AG04449 (cell line): ENCODE results near the gene THBS3.

Source experiments
- CTCF ChIA-PET: fragments of 350-600 bp; formaldehyde crosslinking; extraction: SDS; loops from one replicate; lab custom pipeline; 2021; ENCODE audit warnings: antibody characterized with exemption; lab: Yijun Ruan, JAX
- POLR2A ChIA-PET: fragments of 400-600, 350-600 bp; formaldehyde crosslinking; extraction: SDS; loops from one replicate; lab custom pipeline; 2020; ENCODE audit warnings: antibody characterized with exemption, inconsistent platforms; lab: Yijun Ruan, JAX
- DNase-seq: peaks from one replicate; pipeline ENCODE4 v3.0.0-alpha.2; 2010; ENCODE audit warnings: low read depth, low spot score
- H3K4me3 ChIP-seq: 2 replicates; pipeline ENCODE4 v1.5.1; 2011; ENCODE audit warnings: low read depth, mild to moderate bottlenecking, control low read depth, low read length
- TF ChIP-seq, protein P1 (sequence below): IDR thresholded peaks from one replicate; pipeline ENCODE4 v1.5.1; 2011; ENCODE audit warnings: mild to moderate bottlenecking, moderate library complexity, low read length, control low read depth, inconsistent platforms; ENCODE audit not compliant: insufficient read depth; ENCODE audit errors: missing control alignments

Gene THBS3

DNA sequence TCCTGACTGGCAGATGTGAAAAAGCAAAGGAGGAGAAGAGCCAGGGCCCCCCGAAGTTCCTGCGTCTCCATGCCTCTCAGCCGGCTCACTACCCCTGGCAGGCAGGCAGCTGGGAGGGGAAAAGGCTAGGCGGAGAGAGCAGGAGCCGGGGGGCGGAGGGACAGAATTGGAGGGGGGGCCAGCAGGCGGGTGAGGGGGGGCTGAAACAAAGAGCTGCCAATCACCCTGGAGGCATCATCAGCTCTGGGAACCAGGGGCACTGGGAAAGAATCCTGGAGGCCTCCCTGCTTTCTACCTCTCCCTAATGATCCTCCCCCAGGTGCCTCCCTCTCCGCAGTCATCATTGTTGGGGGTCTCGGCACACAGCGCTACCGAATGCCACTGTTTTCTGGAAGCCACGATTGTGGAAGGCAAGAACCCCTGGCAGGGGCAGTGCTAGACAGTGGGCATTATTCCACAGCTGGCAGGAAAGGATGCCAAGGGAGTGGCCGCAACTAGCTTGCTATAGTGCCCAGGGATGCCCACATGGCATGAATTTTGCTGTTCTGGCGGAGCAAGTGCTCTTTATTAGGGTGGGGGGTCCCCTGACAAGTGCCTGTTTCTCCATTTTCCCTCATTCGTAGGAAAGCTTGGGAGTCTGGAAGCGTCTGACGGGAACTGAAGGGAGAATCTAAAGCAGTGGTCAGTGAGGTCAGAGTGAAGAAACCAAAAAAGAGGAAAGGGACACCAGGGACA, at the start of gene THBS3:
TSS of gene THBS3 (minus strand) at position 92 of the 735 bp plus-strand sequence. CDS start at position 71, 21 bp downstream.
- DNase-seq, result no peak
- TF ChIP-seq, protein P1, sequence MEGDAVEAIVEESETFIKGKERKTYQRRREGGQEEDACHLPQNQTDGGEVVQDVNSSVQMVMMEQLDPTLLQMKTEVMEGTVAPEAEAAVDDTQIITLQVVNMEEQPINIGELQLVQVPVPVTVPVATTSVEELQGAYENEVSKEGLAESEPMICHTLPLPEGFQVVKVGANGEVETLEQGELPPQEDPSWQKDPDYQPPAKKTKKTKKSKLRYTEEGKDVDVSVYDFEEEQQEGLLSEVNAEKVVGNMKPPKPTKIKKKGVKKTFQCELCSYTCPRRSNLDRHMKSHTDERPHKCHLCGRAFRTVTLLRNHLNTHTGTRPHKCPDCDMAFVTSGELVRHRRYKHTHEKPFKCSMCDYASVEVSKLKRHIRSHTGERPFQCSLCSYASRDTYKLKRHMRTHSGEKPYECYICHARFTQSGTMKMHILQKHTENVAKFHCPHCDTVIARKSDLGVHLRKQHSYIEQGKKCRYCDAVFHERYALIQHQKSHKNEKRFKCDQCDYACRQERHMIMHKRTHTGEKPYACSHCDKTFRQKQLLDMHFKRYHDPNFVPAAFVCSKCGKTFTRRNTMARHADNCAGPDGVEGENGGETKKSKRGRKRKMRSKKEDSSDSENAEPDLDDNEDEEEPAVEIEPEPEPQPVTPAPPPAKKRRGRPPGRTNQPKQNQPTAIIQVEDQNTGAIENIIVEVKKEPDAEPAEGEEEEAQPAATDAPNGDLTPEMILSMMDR, result no peak

DNA sequence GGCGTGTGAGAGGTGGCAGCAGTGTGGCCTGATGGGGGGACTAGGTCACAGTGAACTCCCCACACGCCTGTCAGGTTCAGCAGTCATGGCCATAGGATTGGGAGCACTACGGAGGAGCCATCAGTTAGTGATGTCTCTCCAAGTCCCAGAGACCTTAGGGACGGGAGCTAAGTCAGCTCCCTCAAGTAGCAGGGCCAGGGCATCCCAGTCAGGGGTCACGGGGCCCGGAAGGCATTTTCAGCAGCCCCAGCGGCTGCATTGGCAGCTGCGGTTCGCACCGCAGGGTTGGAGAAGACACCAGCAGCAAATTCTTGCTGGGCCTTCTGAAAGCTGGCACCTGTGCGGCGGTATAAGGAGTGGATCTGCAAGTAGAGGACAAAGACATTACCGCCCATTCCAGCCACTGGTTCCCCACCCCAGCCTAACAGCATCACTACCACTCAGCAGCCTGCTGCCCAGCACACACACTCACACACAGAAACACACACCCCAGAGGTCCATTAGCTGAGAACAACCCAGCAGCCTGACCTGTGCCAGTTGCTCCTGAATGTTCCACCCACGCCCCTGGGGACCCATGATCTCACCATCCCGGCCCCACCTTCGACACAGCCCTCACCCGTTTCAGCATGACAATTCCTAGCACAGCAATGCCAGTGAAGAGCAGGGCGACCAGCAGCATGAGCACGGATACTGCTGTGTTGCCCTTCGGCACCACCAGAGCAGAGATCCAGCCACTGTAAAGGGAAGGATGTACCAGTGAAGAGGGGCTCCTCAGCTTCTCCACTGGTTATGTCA, 48.6 kb upstream of the THBS3 start:
- peak overlapping the region; percentile 81 for H3K4me3 ChIP-seq
- TF ChIP-seq, protein P1, result no peak
- CTCF ChIA-PET, result interaction anchor here (0.7 to 11.3 kb wide), 8 partner anchors 9 to 353 kb away, joined by 3 to 253 read pairs (median 5); partner anchors contain the start of genes CLK2, HCN3, KRTCAP2 and RUSC1

More for the DNA sequence above, at the start of gene THBS3:
- peak within 1 kb of the TSS; percentile 89 for H3K4me3 ChIP-seq
- ChIA-PET POLR2A (interaction anchor here (0.6 to 4.3 kb wide), 9 partner anchors 10 to 175 kb away, joined by 3 to 45 read pairs (median 4); partner anchors contain the start of gene SCAMP3), CTCF (interaction anchor here (0.6 to 9.4 kb wide), 14 partner anchors 11 to 118 kb away, joined by 3 to 144 read pairs (median 6); partner anchors contain the start of genes FDPS, KRTCAP2 and TRIM46)

DNA sequence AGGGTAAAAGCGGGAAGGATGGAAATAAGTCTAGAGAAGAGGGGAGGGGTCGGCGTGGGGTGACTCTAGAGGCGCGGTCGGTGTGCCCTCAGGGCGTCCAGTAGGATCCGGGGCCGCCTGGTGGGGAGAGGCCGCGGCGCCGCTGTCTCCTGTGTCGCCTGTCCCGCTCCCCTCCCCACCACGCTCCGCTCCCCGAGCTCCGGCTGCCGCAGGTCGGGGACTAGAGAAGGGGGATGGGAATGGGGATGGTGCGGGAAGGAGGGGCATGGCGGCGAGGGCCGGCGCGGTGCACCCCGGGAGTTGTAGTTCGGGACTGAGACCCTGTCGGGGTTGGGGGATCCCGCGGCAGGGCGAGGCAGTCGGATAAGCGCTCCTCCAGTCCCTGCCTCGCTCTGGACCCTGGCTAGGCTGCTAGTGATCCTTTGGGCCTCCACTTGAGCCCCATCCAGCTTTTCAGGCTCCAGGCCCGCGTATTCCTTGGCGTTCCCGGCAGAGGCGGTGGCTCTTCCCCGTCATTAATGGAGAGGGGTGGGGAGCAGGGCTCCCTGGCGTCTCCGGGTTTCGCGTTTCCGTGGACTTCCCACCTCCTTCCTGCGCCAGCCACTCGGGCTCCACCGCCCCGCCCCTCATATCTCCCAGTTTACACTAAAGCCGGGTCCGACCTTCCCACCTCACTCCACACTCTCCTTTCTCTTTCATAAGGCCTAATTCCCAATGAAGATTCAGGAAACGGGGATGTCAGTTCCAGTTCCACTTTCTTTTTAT, 47.7 kb upstream of the THBS3 start, which contains the start of gene ENTREP3:
TSS of gene ENTREP3 (minus strand) at position 241 of the 765 bp plus-strand sequence. CDS start 606 bp downstream, outside the sequence.
- TF ChIP-seq, protein P1, result no peak
- POLR2A ChIA-PET, result interaction anchor here (0.7 to 1.0 kb wide), 3 partner anchors 11 to 68 kb away, joined by 3 to 4 read pairs (median 3); no protein-coding TSS in a partner anchor
- peak within 1 kb of the TSS; percentile 81 for H3K4me3 ChIP-seq
- CTCF ChIA-PET, result interaction anchor here (0.7 to 11.3 kb wide), 7 partner anchors 8 to 354 kb away, joined by 3 to 253 read pairs (median 7); partner anchors contain the start of genes CLK2, HCN3 and RUSC1
- no peak for DNase-seq

More for the DNA sequence above, 48.6 kb upstream of the THBS3 start:
- POLR2A ChIA-PET, result no interaction called here
- DNase-seq, result no peak

DNA sequence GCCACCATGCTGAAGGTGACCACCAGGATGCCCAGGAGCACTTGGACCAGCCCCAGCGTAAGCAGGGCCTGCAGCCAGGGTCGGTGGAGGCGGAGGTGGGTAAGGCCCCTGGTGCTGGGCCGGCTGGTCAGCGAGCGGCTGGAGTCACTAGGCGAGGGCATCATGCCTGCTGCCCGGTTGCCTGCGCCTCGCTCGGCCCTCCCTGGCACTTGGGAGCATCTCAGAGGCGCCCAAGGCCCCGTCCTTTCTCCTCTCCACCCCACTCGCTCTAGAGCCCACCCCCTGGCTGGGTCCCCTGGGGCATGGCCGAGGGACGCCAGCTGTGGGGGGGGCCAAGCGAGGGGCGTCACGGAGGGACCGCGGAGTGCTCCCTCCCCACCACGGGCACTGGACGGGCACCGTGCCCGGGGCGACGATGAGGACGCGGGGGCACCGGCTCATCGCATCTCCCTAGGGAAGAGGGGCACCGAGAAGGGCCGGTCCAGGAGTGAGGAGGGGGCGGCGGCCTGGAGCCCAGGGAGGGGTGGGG, 47.1 kb upstream of the THBS3 start:
- POLR2A ChIA-PET, result interaction anchor here (0.7 to 1.0 kb wide), 4 partner anchors 12 to 69 kb away, joined by 3 to 4 read pairs (median 3); no protein-coding TSS in a partner anchor
- H3K4me3 ChIP-seq, result peak overlapping the region; percentile 81
- DNase-seq, result no peak
- TF ChIP-seq, protein P1, result no peak
- CTCF ChIA-PET, result interaction anchor here (1.1 to 11.3 kb wide), 5 partner anchors 9 to 354 kb away, joined by 3 to 253 read pairs (median 12); partner anchors contain the start of genes CLK2, HCN3 and RUSC1

DNA sequence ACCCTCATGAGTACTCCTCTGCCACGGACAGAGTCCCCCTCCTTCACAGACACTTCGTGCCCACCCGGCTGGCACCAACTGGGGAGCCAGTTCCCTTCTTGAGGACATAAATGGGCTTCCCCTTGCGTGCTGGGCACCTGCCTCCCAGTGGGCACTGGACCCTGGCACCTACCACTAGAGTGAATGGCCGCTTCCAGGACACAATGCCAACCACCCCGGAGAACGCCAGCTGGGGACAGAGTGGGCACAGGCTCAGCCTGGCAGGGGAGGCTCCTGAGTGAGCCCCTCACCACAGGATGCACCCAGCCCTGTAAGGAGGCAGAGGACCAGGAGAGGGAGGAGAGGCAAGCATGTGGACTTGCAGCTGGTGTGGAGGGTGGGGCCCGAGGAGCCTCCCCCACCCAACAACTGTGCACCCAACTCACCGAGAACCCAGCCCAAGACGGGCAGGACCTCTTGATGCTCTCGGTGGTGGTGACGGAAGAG, 46.6 kb upstream of the THBS3 start:
- TF ChIP-seq, protein P1, result no peak
- POLR2A ChIA-PET, result interaction anchor here (0.7 kb wide), 1 partner anchor 68 kb away, joined by 3 read pairs; no protein-coding TSS in a partner anchor
- DNase-seq, result no peak
- CTCF ChIA-PET, result interaction anchor here (2.2 to 11.3 kb wide), 4 partner anchors 9 to 69 kb away, joined by 7 to 253 read pairs (median 62); partner anchors contain the start of genes CLK2, HCN3 and RUSC1
- peak overlapping the region; percentile 81 for H3K4me3 ChIP-seq
